T47D (cell line): Measurements from ENCODE around the gene MYRF.

Experiments used
- DNase-seq, 2 experiments: peaks; one replicate each; pipeline versions ENCODE4 v3.0.0 to v3.0.0-alpha.2; 2011 to 2012; ENCODE audit warnings: low read depth in 1 of 2, low spot score in 1 of 2
- JUND ChIP-seq: IDR thresholded peaks from 2 replicates; pipeline ENCODE4 v1.6.1; 2012; ENCODE audit warnings: low read depth
- in situ Hi-C: cut with HindIII; loops from 2 replicates; pipeline ENCODE4 v1.10.0; 2016; ENCODE audit warnings: low sequenced_read_pairs, low pct_unique_long_range_greater_than_20kb

MYRF gene

GRCh38 chr11:61806785-61807184 is 54.3 kb downstream of the MYRF start:
- DNase-seq = no peak
- in situ Hi-C loops = no loop called here
- TF ChIP-seq JUND = no peak

- TF ChIP-seq JUND = no peak
- no peak for DNase-seq
- in situ Hi-C loops = no loop called here
Observed at GRCh38 chr11:61810671-61811175, 58.3 kb downstream of the MYRF start.

- TF ChIP-seq JUND = no peak
- no peak for DNase-seq
- in situ Hi-C loops = no loop called here
Observed at GRCh38 chr11:61811831-61812230, 59.4 kb downstream of the MYRF start.

- DNase-seq = no peak
- in situ Hi-C loops = no loop called here
- TF ChIP-seq JUND = no peak
Observed at GRCh38 chr11:61812736-61813411, 60.4 kb downstream of the MYRF start.

GRCh38 chr11:61814247-61814957 is 62.0 kb downstream of the MYRF start:
- DNase-seq = peak in 1 of 2 experiments; percentile 63
- in situ Hi-C loops = no loop called here
- no peak for TF ChIP-seq JUND

- TF ChIP-seq JUND = no peak
- in situ Hi-C loops = no loop called here
- peak; percentile 97 to 98 for DNase-seq
Observed at GRCh38 chr11:61814958-61815789, 62.7 kb downstream of the MYRF start.

- in situ Hi-C loops = no loop called here
- peak; percentile 79 to 82 for DNase-seq
- no peak for TF ChIP-seq JUND
Observed at GRCh38 chr11:61815790-61816735, 63.6 kb downstream of the MYRF start.

- peak; percentile 90 to 94 for DNase-seq
- in situ Hi-C loops = no loop called here
- TF ChIP-seq JUND = no peak
Observed at GRCh38 chr11:61816736-61817455, 64.5 kb downstream of the MYRF start, which contains the start of gene FADS1. FADS1 (minus strand) TSS chr11:61817003; CDS start chr11:61816929, 74 bp downstream.

GRCh38 chr11:61817471-61818202 is 65.2 kb downstream of the MYRF start:
- DNase-seq = no peak
- no peak for TF ChIP-seq JUND
- in situ Hi-C loops = no loop called here

- no peak for DNase-seq
- in situ Hi-C loops = no loop called here
- TF ChIP-seq JUND = no peak
Observed at GRCh38 chr11:61820174-61820573, 67.7 kb downstream of the MYRF start.
